ENCODE results near the gene PRDM16. TPM values are rescaled to one million over a fixed set of nuclear protein-coding genes. Genes with fewer than 3 reads are reported as not detected.

Gene PRDM16
- total and polyA plus RNA-seq, 2 of the 13 experiments (the other 11 are each of a cell fraction or from before 2014, with no cell fraction given) = 0.15 to 0.81 TPM

GRCh38 chr1:3170561-3171453 is 101.8 kb downstream of the PRDM16 start (continued):
- 0 out of 2 replicates have a peak, but pooled peaks have one; percentile 13 for TF ChIP-seq ZGPAT (CRISPR knock-in tag; IDR thresholded peaks at IDR 0.05)
- TF ChIP-seq DNMT3B (CRISPR knock-in tag; conservative IDR thresholded peaks at IDR 0.05) = no peak
- no peak for TF ChIP-seq ZNF564 (CRISPR knock-in tag; IDR thresholded peaks at IDR 0.05)
- no peak for TF ChIP-seq KDM5A (IDR thresholded peaks at IDR 0.05; ENCODE audit: borderline replicate concordance, low read length)
- TF ChIP-seq, protein P1, sequence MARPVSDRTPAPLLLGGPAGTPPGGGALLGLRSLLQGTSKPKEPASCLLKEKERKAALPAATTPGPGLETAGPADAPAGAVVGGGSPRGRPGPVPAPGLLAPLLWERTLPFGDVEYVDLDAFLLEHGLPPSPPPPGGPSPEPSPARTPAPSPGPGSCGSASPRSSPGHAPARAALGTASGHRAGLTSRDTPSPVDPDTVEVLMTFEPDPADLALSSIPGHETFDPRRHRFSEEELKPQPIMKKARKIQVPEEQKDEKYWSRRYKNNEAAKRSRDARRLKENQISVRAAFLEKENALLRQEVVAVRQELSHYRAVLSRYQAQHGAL (CRISPR knock-in tag; IDR thresholded peaks at IDR 0.05; ENCODE audit: not compliant biosample characterization) = no peak
- no peak for TF ChIP-seq ZNF816 (CRISPR knock-in tag; IDR thresholded peaks at IDR 0.05; ENCODE audit: borderline replicate concordance)
- no peak for TF ChIP-seq SMC3 (IDR thresholded peaks at IDR 0.05; ENCODE audit: low read length)
- no peak for TF ChIP-seq ZNF530 (CRISPR knock-in tag; IDR thresholded peaks at IDR 0.05; ENCODE audit: low read depth)
- TF ChIP-seq DMTF1 (CRISPR knock-in tag; IDR thresholded peaks at IDR 0.05) = no peak
- no peak for TF ChIP-seq PRMT3 (CRISPR knock-in tag; IDR thresholded peaks at IDR 0.05; ENCODE audit: borderline replicate concordance, low read depth)
- TF ChIP-seq RAD21 (CRISPR knock-in tag; IDR thresholded peaks at IDR 0.05) = no peak
- TF ChIP-seq, protein P2, sequence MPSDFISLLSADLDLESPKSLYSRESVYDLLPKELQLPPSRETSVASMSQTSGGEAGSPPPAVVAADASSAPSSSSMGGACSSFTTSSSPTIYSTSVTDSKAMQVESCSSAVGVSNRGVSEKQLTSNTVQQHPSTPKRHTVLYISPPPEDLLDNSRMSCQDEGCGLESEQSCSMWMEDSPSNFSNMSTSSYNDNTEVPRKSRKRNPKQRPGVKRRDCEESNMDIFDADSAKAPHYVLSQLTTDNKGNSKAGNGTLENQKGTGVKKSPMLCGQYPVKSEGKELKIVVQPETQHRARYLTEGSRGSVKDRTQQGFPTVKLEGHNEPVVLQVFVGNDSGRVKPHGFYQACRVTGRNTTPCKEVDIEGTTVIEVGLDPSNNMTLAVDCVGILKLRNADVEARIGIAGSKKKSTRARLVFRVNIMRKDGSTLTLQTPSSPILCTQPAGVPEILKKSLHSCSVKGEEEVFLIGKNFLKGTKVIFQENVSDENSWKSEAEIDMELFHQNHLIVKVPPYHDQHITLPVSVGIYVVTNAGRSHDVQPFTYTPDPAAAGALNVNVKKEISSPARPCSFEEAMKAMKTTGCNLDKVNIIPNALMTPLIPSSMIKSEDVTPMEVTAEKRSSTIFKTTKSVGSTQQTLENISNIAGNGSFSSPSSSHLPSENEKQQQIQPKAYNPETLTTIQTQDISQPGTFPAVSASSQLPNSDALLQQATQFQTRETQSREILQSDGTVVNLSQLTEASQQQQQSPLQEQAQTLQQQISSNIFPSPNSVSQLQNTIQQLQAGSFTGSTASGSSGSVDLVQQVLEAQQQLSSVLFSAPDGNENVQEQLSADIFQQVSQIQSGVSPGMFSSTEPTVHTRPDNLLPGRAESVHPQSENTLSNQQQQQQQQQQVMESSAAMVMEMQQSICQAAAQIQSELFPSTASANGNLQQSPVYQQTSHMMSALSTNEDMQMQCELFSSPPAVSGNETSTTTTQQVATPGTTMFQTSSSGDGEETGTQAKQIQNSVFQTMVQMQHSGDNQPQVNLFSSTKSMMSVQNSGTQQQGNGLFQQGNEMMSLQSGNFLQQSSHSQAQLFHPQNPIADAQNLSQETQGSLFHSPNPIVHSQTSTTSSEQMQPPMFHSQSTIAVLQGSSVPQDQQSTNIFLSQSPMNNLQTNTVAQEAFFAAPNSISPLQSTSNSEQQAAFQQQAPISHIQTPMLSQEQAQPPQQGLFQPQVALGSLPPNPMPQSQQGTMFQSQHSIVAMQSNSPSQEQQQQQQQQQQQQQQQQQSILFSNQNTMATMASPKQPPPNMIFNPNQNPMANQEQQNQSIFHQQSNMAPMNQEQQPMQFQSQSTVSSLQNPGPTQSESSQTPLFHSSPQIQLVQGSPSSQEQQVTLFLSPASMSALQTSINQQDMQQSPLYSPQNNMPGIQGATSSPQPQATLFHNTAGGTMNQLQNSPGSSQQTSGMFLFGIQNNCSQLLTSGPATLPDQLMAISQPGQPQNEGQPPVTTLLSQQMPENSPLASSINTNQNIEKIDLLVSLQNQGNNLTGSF (CRISPR knock-in tag; IDR thresholded peaks at IDR 0.05) = no peak
- no peak for TF ChIP-seq RNF2 (conservative IDR thresholded peaks at IDR 0.05; ENCODE audit: low read depth)
- TF ChIP-seq EED (CRISPR knock-in tag; IDR thresholded peaks at IDR 0.05) = no peak
- peak; percentile 51; the same call in 1 of the 2 replicates for TF ChIP-seq ZBTB7B (CRISPR knock-in tag; IDR thresholded peaks at IDR 0.05)
- TF ChIP-seq, protein P3, sequence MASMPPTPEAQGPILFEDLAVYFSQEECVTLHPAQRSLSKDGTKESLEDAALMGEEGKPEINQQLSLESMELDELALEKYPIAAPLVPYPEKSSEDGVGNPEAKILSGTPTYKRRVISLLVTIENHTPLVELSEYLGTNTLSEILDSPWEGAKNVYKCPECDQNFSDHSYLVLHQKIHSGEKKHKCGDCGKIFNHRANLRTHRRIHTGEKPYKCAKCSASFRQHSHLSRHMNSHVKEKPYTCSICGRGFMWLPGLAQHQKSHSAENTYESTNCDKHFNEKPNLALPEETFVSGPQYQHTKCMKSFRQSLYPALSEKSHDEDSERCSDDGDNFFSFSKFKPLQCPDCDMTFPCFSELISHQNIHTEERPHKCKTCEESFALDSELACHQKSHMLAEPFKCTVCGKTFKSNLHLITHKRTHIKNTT (CRISPR knock-in tag; IDR thresholded peaks at IDR 0.05) = no peak
- 0 out of 2 replicates have a peak, but pooled peaks have one; percentile 42 for TF ChIP-seq ZNF350 (CRISPR knock-in tag; IDR thresholded peaks at IDR 0.05; ENCODE audit: borderline replicate concordance, low read depth)
- TF ChIP-seq ZNF263 (CRISPR knock-in tag; IDR thresholded peaks at IDR 0.05) = 0 out of 2 replicates have a peak, but pooled peaks have one; percentile 28
